ENCODE results near the gene LBP.
"Not testable (repeated sequence)": the region's sequence is repeated elsewhere in the genome, so short reads cannot be mapped to it uniquely, and the experiment has no call there.

The LBP gene

GRCh38 chr20:38393259-38393658 is 47.0 kb downstream of the LBP start:
- DNase-seq (ENCODE audit: extremely low read depth in 1 of 2, low read depth in 1 of 2) = no peak

- DNase-seq (ENCODE audit: extremely low read depth in 1 of 2, low read depth in 1 of 2) = no peak
Observed at GRCh38 chr20:38395165-38395564, 48.9 kb downstream of the LBP start.

DNA sequence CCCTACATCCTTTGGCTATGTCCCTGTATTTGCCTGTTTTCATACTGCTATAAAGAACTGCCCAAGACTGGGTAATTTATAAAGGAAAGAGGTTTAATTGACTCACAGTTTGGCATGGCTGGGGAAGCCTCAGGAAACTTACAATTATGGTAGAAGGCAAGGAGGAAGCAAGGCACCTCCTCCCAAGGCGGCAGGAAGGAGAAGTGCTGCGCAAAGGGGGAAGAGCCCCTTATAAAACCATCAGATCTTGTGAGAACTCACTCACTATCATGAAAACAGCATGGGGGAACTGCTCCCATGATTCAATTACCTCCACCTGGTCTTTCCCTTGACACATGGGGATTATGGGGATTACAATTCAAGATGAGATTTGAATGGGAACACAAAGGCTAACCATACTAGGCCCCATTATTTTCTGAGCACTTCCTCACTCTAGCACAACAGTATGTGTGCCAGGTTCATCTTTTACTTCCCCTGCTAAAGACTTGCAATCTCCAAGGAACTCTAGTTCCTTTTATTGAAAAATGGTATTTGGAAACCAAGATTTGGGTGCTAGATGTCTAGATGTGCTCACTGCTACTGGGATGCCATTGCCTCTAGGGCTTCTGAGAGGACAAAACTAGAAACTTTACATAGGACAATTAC is 49.6 kb downstream of the LBP start:
- DNase-seq (ENCODE audit: extremely low read depth in 1 of 2, low read depth in 1 of 2) = not testable (repeated sequence)

DNA sequence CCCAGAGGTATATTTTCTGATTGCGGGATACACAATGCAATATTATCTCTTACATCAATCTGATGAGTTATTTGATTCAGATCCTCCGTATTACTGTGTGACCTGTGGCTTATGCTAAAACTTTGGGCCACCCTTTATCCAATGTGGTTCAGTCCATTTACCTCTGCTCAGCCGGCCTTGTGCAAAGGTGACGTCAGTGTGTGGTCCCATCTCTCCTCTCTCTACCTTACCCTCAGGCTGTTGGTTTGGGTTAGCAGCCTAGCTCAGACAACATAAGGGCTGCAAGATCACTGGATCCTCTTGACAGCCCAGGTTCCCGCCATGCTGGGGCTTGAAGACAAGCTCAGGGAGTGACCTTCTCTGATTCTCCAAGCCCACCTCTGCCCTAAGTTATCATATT is 55.8 kb downstream of the LBP start:
- DNase-seq (ENCODE audit: extremely low read depth in 1 of 2, low read depth in 1 of 2) = no peak

- no peak for DNase-seq (ENCODE audit: extremely low read depth in 1 of 2, low read depth in 1 of 2)
Observed at GRCh38 chr20:38402816-38403215, 56.5 kb downstream of the LBP start.

GRCh38 chr20:38404016-38404415 is 57.7 kb downstream of the LBP start:
- no peak for DNase-seq (ENCODE audit: extremely low read depth in 1 of 2, low read depth in 1 of 2)

- DNase-seq (ENCODE audit: extremely low read depth in 1 of 2, low read depth in 1 of 2) = no peak
Observed at GRCh38 chr20:38405132-38405531, 58.9 kb downstream of the LBP start.

- no peak for DNase-seq (ENCODE audit: extremely low read depth in 1 of 2, low read depth in 1 of 2)
Observed at GRCh38 chr20:38406476-38406875, 60.2 kb downstream of the LBP start.

- no peak for DNase-seq (ENCODE audit: extremely low read depth in 1 of 2, low read depth in 1 of 2)
Observed at GRCh38 chr20:38407321-38407720, 61.0 kb downstream of the LBP start.

- DNase-seq (ENCODE audit: extremely low read depth in 1 of 2, low read depth in 1 of 2) = not testable (repeated sequence)
Observed at GRCh38 chr20:38407822-38408221, 61.5 kb downstream of the LBP start.

GRCh38 chr20:38412877-38413577 is 66.7 kb downstream of the LBP start:
- DNase-seq (ENCODE audit: extremely low read depth in 1 of 2, low read depth in 1 of 2) = no peak

GRCh38 chr20:38414769-38415450 is 68.6 kb downstream of the LBP start:
- no peak for DNase-seq (ENCODE audit: extremely low read depth in 1 of 2, low read depth in 1 of 2)

GRCh38 chr20:38418509-38419204 is 72.4 kb downstream of the LBP start:
- DNase-seq (ENCODE audit: extremely low read depth in 1 of 2, low read depth in 1 of 2) = no peak

DNA sequence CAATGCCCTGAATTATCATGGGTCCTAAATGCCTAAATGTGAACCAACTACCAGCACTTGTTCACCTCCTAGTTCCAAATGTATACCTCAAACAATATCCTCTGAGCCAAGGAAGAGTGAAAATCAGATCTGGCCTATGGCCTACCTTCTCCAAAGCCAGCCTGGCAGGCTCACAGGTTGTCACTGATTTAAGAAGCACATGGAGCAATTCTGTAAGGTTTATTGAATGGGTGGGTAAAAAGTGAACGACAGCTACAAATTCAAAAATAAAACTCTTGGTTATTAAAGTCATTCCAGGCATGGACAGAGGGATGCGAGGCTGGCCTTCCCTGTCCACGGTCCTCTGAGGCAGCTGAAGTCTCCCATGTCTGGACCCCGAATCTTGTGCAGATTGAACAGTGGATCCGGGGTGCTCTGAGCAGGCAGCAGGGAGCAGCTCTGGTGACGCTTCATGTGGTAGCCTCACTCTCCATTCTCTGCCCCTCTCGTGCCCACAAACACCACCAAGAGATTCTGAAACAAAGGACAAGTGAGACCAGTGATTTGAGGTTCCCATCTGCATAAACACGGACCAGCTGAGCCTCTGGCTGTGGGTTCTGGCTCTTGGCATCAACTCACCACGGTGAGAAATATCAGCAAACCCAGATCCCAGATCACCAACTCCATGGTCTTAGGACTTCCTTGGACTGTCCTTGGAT is 74.3 kb downstream of the LBP start:
- DNase-seq (ENCODE audit: extremely low read depth in 1 of 2, low read depth in 1 of 2) = no peak

GRCh38 chr20:38421915-38422314 is 75.6 kb downstream of the LBP start:
- DNase-seq (ENCODE audit: extremely low read depth in 1 of 2, low read depth in 1 of 2) = no peak

GRCh38 chr20:38423541-38423940 is 77.3 kb downstream of the LBP start:
- DNase-seq (ENCODE audit: extremely low read depth in 1 of 2, low read depth in 1 of 2) = no peak

- DNase-seq (ENCODE audit: extremely low read depth in 1 of 2, low read depth in 1 of 2) = no peak
Observed at GRCh38 chr20:38424401-38424800, 78.1 kb downstream of the LBP start.

GRCh38 chr20:38426006-38426897 is 80.0 kb downstream of the LBP start:
- no peak for DNase-seq (ENCODE audit: extremely low read depth in 1 of 2, low read depth in 1 of 2)

Data from activated CD8-positive, alpha-beta memory T cell treated with anti-CD3 and anti-CD28 coated beads for 1 hour (primary cell).